Ishikawa (cell line): ENCODE measurements around the gene SGMS1.

Source experiments
- CEBPB ChIP-seq: IDR thresholded peaks from 2 replicates; pipeline ENCODE4 v1.6.1; 2012
- YY1 ChIP-seq: IDR thresholded peaks from 2 replicates; pipeline ENCODE4 v1.6.1; 2012; ENCODE audit warnings: low read depth

DNA sequence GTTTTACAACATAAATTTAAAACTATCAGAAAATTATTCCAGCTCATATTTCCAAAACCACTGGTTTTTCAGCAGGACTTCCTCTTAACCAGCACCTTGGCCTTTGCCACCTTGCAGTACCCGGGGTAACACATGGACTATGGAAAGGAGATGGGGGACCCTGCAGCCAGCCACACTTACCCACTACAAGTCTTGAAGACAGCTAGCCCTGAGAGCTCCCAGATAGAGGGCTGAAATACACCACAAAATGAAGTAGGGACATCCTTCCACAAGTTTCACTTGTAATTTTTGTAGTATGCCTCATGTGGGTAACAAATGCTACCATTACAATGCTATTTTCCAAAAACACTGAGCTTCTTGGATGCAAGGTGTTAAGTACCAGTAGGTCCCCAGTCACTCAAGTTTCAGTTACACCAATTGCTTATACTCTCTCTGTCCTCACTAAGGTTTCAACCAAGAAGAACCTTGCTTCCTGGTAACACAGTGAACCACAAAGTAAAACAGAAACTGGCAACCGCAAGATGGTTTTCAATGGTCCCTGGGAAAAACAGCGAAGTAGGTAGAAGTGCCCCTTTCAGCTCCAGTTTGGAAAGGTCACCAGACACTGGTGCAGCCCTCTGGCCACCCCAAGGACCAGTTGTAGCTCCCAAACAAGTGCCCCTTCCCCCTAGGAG is 110.9 kb downstream of the SGMS1 start:
- TF ChIP-seq CEBPB (no peak), YY1 (no peak)
